HG02970 (cell line): ENCODE measurements around the gene SEPTIN14.
"Not testable (repeated sequence)": the region's sequence is repeated elsewhere in the genome, so short reads cannot be mapped to it uniquely, and the experiment has no call there.

ENCODE experiments used
- ATAC-seq: cut with Tn5 transposase; IDR thresholded peaks from one replicate; pipeline ENCODE4 v1.9.1; 2021; ENCODE audit warnings: mild to moderate bottlenecking, moderate library complexity, moderate number of reproducible peaks; ENCODE audit not compliant: unreplicated experiment, low FRiP score

The SEPTIN14 gene

GRCh38 chr7:55786901-55787300, 75.7 kb downstream of the SEPTIN14 start:
- ATAC-seq: no peak

- not testable (repeated sequence) for ATAC-seq
Observed at GRCh38 chr7:55785444-55785843, 77.1 kb downstream of the SEPTIN14 start.

- ATAC-seq: no peak
Observed at GRCh38 chr7:55784151-55784550, 78.4 kb downstream of the SEPTIN14 start.

GRCh38 chr7:55778631-55779030, 83.9 kb downstream of the SEPTIN14 start:
- ATAC-seq: no peak

DNA sequence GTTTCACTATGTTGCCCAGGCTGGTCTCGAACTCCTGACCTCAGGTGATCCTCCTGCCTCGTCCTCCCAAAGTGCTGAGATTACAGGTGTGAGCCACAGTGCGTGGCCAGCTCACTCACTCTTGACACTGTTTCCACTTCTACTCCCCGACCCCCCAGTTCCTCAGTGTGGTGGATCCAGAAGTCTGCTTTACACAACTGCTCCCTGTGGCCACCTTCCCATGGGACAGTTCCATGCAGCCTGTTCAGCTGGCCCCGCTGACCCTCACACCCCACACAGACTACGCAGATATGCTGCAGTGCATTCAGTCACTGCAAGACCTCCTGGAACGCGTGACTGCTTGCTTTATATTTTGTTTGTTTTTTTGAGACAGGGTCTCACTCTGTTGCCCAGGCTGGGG, 86.4 kb downstream of the SEPTIN14 start:
- no peak for ATAC-seq

- ATAC-seq: no peak
Observed at GRCh38 chr7:55775051-55775420, 87.5 kb downstream of the SEPTIN14 start.

- ATAC-seq: no peak
Observed at GRCh38 chr7:55774327-55775050, 88.1 kb downstream of the SEPTIN14 start.

- no peak for ATAC-seq
Observed at GRCh38 chr7:55770778-55771177, 91.8 kb downstream of the SEPTIN14 start.

DNA sequence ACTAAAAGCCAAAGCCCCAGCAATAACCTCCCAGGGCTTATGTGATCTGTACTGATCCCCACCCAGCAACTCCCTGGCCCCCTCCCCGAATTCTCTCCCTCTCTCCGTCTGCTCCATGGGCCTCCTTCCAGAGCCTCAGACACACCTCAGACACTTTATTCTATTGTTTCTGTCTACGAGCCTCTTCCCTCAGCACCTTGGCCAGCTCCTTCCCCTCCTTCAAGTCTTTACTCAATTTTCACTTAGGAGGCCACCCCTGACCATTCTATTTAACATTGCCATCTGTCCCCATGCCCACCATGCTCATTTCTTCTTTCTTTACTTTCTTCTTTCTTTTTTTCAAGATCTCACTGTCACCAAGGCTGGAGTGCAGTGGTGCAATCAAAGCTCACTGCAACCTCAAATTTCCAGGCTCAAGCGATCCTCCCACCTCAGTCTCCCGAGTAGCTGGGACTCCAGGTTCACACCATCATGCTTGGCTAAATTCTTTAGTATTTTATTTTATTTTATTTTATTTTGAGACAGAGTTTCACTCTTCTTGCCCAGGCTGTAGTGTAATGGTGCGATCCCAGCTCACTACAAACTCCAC, 109.2 kb downstream of the SEPTIN14 start:
- ATAC-seq: not testable (repeated sequence)

GRCh38 chr7:55744706-55745105, 117.8 kb downstream of the SEPTIN14 start:
- not testable (repeated sequence) for ATAC-seq
